ENCODE results near the gene TRIP13. TPM values are rescaled to one million over a fixed set of nuclear protein-coding genes. Genes with fewer than 3 reads are reported as not detected.

Gene TRIP13
- total and polyA plus RNA-seq, 10 of the 15 experiments (the other 5 are each of a cell fraction or from before 2014, with no cell fraction given) = 15.1 to 64.9 (median 32.2) TPM

DNA sequence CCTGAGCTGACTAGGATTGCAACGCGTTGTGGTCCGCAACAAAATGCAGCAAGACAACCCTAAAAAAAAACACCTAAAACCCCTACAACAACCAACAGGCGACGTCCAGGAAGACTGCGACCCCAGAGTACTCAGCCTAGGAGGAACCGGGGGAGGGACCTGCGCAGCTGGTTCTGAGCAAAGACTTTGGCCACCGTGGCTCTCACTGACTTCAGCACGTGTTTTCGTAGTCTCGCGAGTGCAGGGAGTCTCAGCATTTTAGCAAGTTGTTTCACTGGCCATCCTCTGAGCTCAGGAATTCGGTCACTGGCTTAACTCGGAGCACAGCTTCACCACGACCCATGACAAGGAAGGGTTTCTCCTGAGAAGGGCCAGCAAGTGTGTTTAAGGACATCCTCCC, 33.3 kb upstream of the TRIP13 start:
- in situ Hi-C loops (cut with MboI) (no loop called here), intact Hi-C loops (cut with micrococcal nuclease; ENCODE audit: unreplicated experiment) (no loop called here)
- Histone ChIP-seq H3K4me1 (ENCODE audit: control insufficient read depth, insufficient read depth, low read length) (no peaks in the 10 kb centered on the region), H3K27me3 (replicated peaks in 1 of 2; ENCODE audit: control insufficient read depth in 2 of 2, insufficient read depth in 2 of 2, low read length in 1 of 2) (no peaks in the 10 kb centered on the region), H3K4me3 (no peak overlapping the region), H3K9ac (ENCODE audit: control insufficient read depth, insufficient read depth, low read length) (no peak overlapping the region), H2AFZ (ENCODE audit: control insufficient read depth, low read depth, low read length) (no peak overlapping the region), H4K20me1 (ENCODE audit: control insufficient read depth, insufficient read depth) (no peaks in the 10 kb centered on the region), H3K9me3 (replicated peaks; ENCODE audit: control insufficient read depth, insufficient read depth, low read length) (no peaks in the 10 kb centered on the region), H3K27ac (ENCODE audit: control insufficient read depth, insufficient read depth) (no peak overlapping the region), H3K4me2 (ENCODE audit: control insufficient read depth, insufficient read depth) (no peak overlapping the region), H3K36me3 (ENCODE audit: control insufficient read depth in 2 of 2, insufficient read depth in 2 of 2, low read length in 1 of 2) (peaks cover 6 to 7% of the 10 kb centered on the region in 2 experiments; a peak in 3 of 4 replicates), H3K79me2 (ENCODE audit: control insufficient read depth, insufficient read depth, low read length) (no peaks in the 10 kb centered on the region)
- DNase-seq (ENCODE audit: low read depth, low spot score) (no peak), ATAC-seq (no peak), FAIRE-seq (no peak)
- no peak for TF ChIP-seq ZNF207 (IDR thresholded peaks at IDR 0.05; ENCODE audit: borderline replicate concordance)
- no peak for TF ChIP-seq NR2C1 (IDR thresholded peaks at IDR 0.05)
- TF ChIP-seq NRF1 (conservative IDR thresholded peaks at IDR 0.05; ENCODE audit: low read depth, low read length) = no peak
- no peak for TF ChIP-seq BRCA1 (IDR thresholded peaks at IDR 0.05; ENCODE audit: low read depth, low read length)
- TF ChIP-seq, protein P1, sequence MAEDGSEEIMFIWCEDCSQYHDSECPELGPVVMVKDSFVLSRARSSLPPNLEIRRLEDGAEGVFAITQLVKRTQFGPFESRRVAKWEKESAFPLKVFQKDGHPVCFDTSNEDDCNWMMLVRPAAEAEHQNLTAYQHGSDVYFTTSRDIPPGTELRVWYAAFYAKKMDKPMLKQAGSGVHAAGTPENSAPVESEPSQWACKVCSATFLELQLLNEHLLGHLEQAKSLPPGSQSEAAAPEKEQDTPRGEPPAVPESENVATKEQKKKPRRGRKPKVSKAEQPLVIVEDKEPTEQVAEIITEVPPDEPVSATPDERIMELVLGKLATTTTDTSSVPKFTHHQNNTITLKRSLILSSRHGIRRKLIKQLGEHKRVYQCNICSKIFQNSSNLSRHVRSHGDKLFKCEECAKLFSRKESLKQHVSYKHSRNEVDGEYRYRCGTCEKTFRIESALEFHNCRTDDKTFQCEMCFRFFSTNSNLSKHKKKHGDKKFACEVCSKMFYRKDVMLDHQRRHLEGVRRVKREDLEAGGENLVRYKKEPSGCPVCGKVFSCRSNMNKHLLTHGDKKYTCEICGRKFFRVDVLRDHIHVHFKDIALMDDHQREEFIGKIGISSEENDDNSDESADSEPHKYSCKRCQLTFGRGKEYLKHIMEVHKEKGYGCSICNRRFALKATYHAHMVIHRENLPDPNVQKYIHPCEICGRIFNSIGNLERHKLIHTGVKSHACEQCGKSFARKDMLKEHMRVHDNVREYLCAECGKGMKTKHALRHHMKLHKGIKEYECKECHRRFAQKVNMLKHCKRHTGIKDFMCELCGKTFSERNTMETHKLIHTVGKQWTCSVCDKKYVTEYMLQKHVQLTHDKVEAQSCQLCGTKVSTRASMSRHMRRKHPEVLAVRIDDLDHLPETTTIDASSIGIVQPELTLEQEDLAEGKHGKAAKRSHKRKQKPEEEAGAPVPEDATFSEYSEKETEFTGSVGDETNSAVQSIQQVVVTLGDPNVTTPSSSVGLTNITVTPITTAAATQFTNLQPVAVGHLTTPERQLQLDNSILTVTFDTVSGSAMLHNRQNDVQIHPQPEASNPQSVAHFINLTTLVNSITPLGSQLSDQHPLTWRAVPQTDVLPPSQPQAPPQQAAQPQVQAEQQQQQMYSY (CRISPR knock-in tag; IDR thresholded peaks at IDR 0.05) = no peak
- TF ChIP-seq CBX3 (IDR thresholded peaks at IDR 0.05; ENCODE audit: borderline replicate concordance, low read depth) = no peak
- no peak for TF ChIP-seq TCF7 (IDR thresholded peaks at IDR 0.05; ENCODE audit: borderline replicate concordance)
- CTCF ChIA-PET = no interaction called here
- SMC1A ChIA-PET (ENCODE audit: uncharacterized antibody, unreplicated experiment) = no interaction called here
- WGBS (ENCODE audit: insufficient coverage, insufficient replicate concordance, low lambda C conversion rate, missing lambda C conversion rate) = 98% methylated on average over 16 of the region's 16 CpGs
- POLR2A ChIA-PET = no interaction called here
- RAD21 ChIA-PET (ENCODE audit: unreplicated experiment) = no interaction called here
- no TSS peak for BruUV-seq (replicated peaks)

Measured in GM12878 (cell line).